WTC11 (cell line): ENCODE measurements around the gene AGAP3. TPM values are rescaled to one million over a fixed set of nuclear protein-coding genes. Genes with fewer than 3 reads are reported as not detected.

ENCODE experiments used
- ATAC-seq: fragments of 200-7000 bp; cut with Tn5 transposase; 2 replicates; pipeline ENCODE4 v1.10.0; 2021; ENCODE audit warnings: mild to moderate bottlenecking, moderate library complexity
- CTCF ChIA-PET: fragments of 300-600 bp; sonication (Branson Sonifier 250); formaldehyde crosslinking; loops from one replicate; lab custom pipeline; 2021; ENCODE audit warnings: antibody characterized with exemption; lab: Charles Lee
- POLR2A ChIA-PET: fragments of 350-600 bp; sonication (Branson Sonifier 250); formaldehyde crosslinking; loops from one replicate; lab custom pipeline; 2021; ENCODE audit warnings: antibody characterized with exemption; lab: Charles Lee
- DNase-seq: peaks from one replicate; pipeline ENCODE4 v3.0.0; 2021; ENCODE audit warnings: low spot score
- H3K27ac Mint-ChIP-seq: 2 replicates; pipeline ENCODE4 v1.8.0; 2021; ENCODE audit warnings: mixed read lengths
- H3K27me3 Mint-ChIP-seq: 2 replicates; pipeline ENCODE4 v1.8.0; 2021; ENCODE audit warnings: low read depth, mild to moderate bottlenecking, moderate library complexity, mixed read lengths
- H3K36me3 Mint-ChIP-seq: 2 replicates; pipeline ENCODE4 v1.8.0; 2021; ENCODE audit warnings: mixed read lengths
- H3K4me1 Mint-ChIP-seq: 2 replicates; pipeline ENCODE4 v1.8.0; 2022; ENCODE audit warnings: mixed read lengths
- H3K4me3 Mint-ChIP-seq: 2 replicates; pipeline ENCODE4 v1.8.0; 2021; ENCODE audit warnings: mild to moderate bottlenecking, moderate library complexity, mixed read lengths
- H3K9me3 Mint-ChIP-seq: 2 replicates; pipeline ENCODE4 v1.8.0; 2021; ENCODE audit warnings: mixed read lengths
- AFF4 ChIP-seq: sonication (generic); formaldehyde crosslinking; IDR thresholded peaks from 2 replicates; pipeline ENCODE4 v1.8.1; 2023; ENCODE audit warnings: mild to moderate bottlenecking, missing genetic modification reagents, borderline replicate concordance
- ARID4B ChIP-seq: sonication (generic); formaldehyde crosslinking; IDR thresholded peaks from 2 replicates; pipeline ENCODE4 v1.8.0; 2023; ENCODE audit warnings: missing genetic modification reagents, mild to moderate bottlenecking, borderline replicate concordance
- ATF1 ChIP-seq: sonication (generic); formaldehyde crosslinking; IDR thresholded peaks from 2 replicates; pipeline ENCODE4 v1.8.1; 2023; ENCODE audit warnings: mild to moderate bottlenecking, moderate library complexity, missing genetic modification reagents
- CDX4 ChIP-seq: fragments of 250-450 bp; sonication (Bioruptor Pico); IDR thresholded peaks from 2 replicates; pipeline ENCODE4 v1.9.0; 2021; ENCODE audit warnings: moderate library complexity, mild to moderate bottlenecking, inconsistent platforms, borderline replicate concordance
- CREB1 ChIP-seq: sonication (generic); formaldehyde crosslinking; IDR thresholded peaks from 2 replicates; pipeline ENCODE4 v1.8.0; 2023; ENCODE audit warnings: mild to moderate bottlenecking, missing genetic modification reagents
- ESRRA ChIP-seq: sonication (generic); formaldehyde crosslinking; IDR thresholded peaks from 2 replicates; pipeline ENCODE4 v1.8.1; 2022; ENCODE audit warnings: mild to moderate bottlenecking, missing genetic modification reagents, borderline replicate concordance
- FOXP4 ChIP-seq: sonication (generic); formaldehyde crosslinking; IDR thresholded peaks from 2 replicates; pipeline ENCODE4 v1.8.0; 2022; ENCODE audit warnings: mild to moderate bottlenecking, missing genetic modification reagents
- IRF2 ChIP-seq: sonication (generic); formaldehyde crosslinking; IDR thresholded peaks from 2 replicates; pipeline ENCODE4 v1.8.0; 2022; ENCODE audit warnings: low read depth, missing genetic modification reagents, borderline replicate concordance
- MYBL2 ChIP-seq: sonication (generic); formaldehyde crosslinking; IDR thresholded peaks from 2 replicates; pipeline ENCODE4 v1.8.1; 2023; ENCODE audit warnings: mild to moderate bottlenecking, moderate library complexity, missing genetic modification reagents
- NFATC4 ChIP-seq: fragments of 250-450 bp; sonication (Bioruptor Pico); IDR thresholded peaks from 2 replicates; pipeline ENCODE4 v1.9.0; 2021; ENCODE audit warnings: mild to moderate bottlenecking
- NFYB ChIP-seq: sonication (generic); formaldehyde crosslinking; conservative IDR thresholded peaks from 2 replicates; pipeline ENCODE4 v1.8.0; 2022; ENCODE audit warnings: low read depth, missing genetic modification reagents
- RORB ChIP-seq: fragments of 250-450 bp; sonication (Bioruptor Pico); IDR thresholded peaks from 2 replicates; pipeline ENCODE4 v1.9.0; 2021; ENCODE audit warnings: mild to moderate bottlenecking
- SP1 ChIP-seq: sonication (generic); formaldehyde crosslinking; conservative IDR thresholded peaks from 2 replicates; pipeline ENCODE4 v1.8.1; 2022; ENCODE audit warnings: missing genetic modification reagents
- USF2 ChIP-seq: sonication (generic); formaldehyde crosslinking; IDR thresholded peaks from 2 replicates; pipeline ENCODE4 v1.8.1; 2023; ENCODE audit warnings: mild to moderate bottlenecking, missing genetic modification reagents, moderate library complexity
- ZNF232 ChIP-seq: sonication (generic); formaldehyde crosslinking; IDR thresholded peaks from 2 replicates; pipeline ENCODE4 v1.8.0; 2022; ENCODE audit warnings: mild to moderate bottlenecking, missing genetic modification reagents
- ZNF396 ChIP-seq: fragments of 250-450 bp; sonication (Bioruptor Pico); IDR thresholded peaks from 2 replicates; pipeline ENCODE4 v1.8.0; 2021; ENCODE audit warnings: mild to moderate bottlenecking, moderate library complexity, borderline replicate concordance
- ZNF532 ChIP-seq: fragments of 250-450 bp; sonication (Bioruptor Pico); IDR thresholded peaks from 2 replicates; pipeline ENCODE4 v1.9.0; 2021; ENCODE audit warnings: mild to moderate bottlenecking, borderline replicate concordance
- total RNA-seq: library from RNA; stranded (reverse); gene quantifications from 3 replicates; pipeline ENCODE4 v1.2.3, GENCODE V29; 2021

Gene AGAP3
- total RNA-seq, 1 experiment from 2014 or later, result 163 TPM

- no peak overlapping the region for H3K27ac Mint-ChIP-seq
- H3K27me3 Mint-ChIP-seq, result peaks cover 6% of the 10 kb centered on the region
- DNase-seq (no peak), ATAC-seq (no peak)
- TF ChIP-seq RORB (CRISPR knock-in tag), result no peak
- no peak for TF ChIP-seq SP1
- TF ChIP-seq AFF4 (CRISPR knock-in tag), result no peak
- no peak for TF ChIP-seq IRF2 (CRISPR knock-in tag)
- no peak for TF ChIP-seq USF2 (CRISPR knock-in tag)
- no peak for TF ChIP-seq MYBL2 (CRISPR knock-in tag)
- no peak for TF ChIP-seq ZNF232 (CRISPR knock-in tag)
- TF ChIP-seq ZNF396, result no peak
- TF ChIP-seq CDX4 (CRISPR knock-in tag), result no peak
- no peak for TF ChIP-seq ESRRA (CRISPR knock-in tag)
- no peaks in the 10 kb centered on the region for H3K9me3 Mint-ChIP-seq
- no peak overlapping the region for H3K4me3 Mint-ChIP-seq
- POLR2A ChIA-PET, result interaction anchor here (1.5 kb wide), 1 partner anchor 8 kb away, joined by 5 read pairs; no protein-coding TSS in a partner anchor
- peaks cover 18% of the 10 kb centered on the region for H3K36me3 Mint-ChIP-seq
- H3K4me1 Mint-ChIP-seq, result peaks cover 21% of the 10 kb centered on the region
- CTCF ChIA-PET, result interaction anchor here (1.2 to 5.6 kb wide), 5 partner anchors 8 to 36 kb away, joined by 4 to 25 read pairs (median 10); no protein-coding TSS in a partner anchor
Measured at GRCh38 chr7:151146761-151147160, 60.5 kb downstream of the AGAP3 start.

- DNase-seq (no peak), ATAC-seq (no peak)
- Mint-ChIP-seq H3K4me3 (no peak overlapping the region), H3K4me1 (peaks cover 21% of the 10 kb centered on the region), H3K36me3 (peaks cover 8% of the 10 kb centered on the region), H3K27ac (no peak overlapping the region), H3K9me3 (no peaks in the 10 kb centered on the region), H3K27me3 (peaks cover 6% of the 10 kb centered on the region)
- POLR2A ChIA-PET, result interaction anchor here (1.0 to 1.5 kb wide), 2 partner anchors 10 to 79 kb away, joined by 3 to 5 read pairs; partner anchors contain the start of gene ABCF2
- CTCF ChIA-PET, result interaction anchor here (0.7 to 5.6 kb wide), 5 partner anchors 10 to 95 kb away, joined by 3 to 25 read pairs (median 7); partner anchors contain the start of gene GBX1
- TF ChIP-seq ATF1 (CRISPR knock-in tag) (no peak), NFYB (CRISPR knock-in tag) (no peak), ZNF532 (CRISPR knock-in tag) (no peak), CREB1 (CRISPR knock-in tag) (no peak), ARID4B (CRISPR knock-in tag) (no peak), FOXP4 (CRISPR knock-in tag) (no peak), NFATC4 (no peak)
Measured at GRCh38 chr7:151148319-151149259, 62.3 kb downstream of the AGAP3 start.
